Upper lobe of right lung (tissue), 1 donor: Measurements from ENCODE around the gene SND1. TPM values are rescaled to one million over a fixed set of nuclear protein-coding genes. Genes with fewer than 3 reads are reported as not detected.

Experiments
- ATAC-seq: fragments of 200-7000 bp; cut with Tn5 transposase; one replicate; pipeline ENCODE4 v1.9.1; 2020; ENCODE audit warnings: mild to moderate bottlenecking, moderate library complexity
- DNase-seq: peaks from one replicate; pipeline ENCODE4 v3.0.0-alpha.2; 2020
- H3K27ac ChIP-seq: fragments of 200-600 bp; one replicate; pipeline ENCODE4 v1.8.0; 2022
- H3K27me3 ChIP-seq: fragments of 200-600 bp; one replicate; pipeline ENCODE4 v1.8.0; 2022; ENCODE audit warnings: mild to moderate bottlenecking
- H3K36me3 ChIP-seq: fragments of 200-600 bp; one replicate; pipeline ENCODE4 v1.8.0; 2022
- H3K4me1 ChIP-seq: fragments of 200-600 bp; one replicate; pipeline ENCODE4 v1.8.0; 2022
- H3K4me3 ChIP-seq: fragments of 200-600 bp; one replicate; pipeline ENCODE4 v1.8.0; 2022; ENCODE audit warnings: mild to moderate bottlenecking
- H3K9me3 ChIP-seq: fragments of 200-600 bp; one replicate; pipeline ENCODE4 v1.8.0; 2022
- intact Hi-C: fragments of 100-400 bp; cut with DNase I; formaldehyde crosslinking; loops from one replicate; pipeline ENCODE4 v1.11.0; 2022
- total RNA-seq: library from RNA; stranded (reverse); fragmentation: NEBNext Ultra II Directional; extraction: Animal tissue kit (Norgen Biotek cat#: 25700); gene quantifications from one replicate; pipeline ENCODE4 v1.2.1, GENCODE V29; 2021
- TF ChIP-seq, protein P1 (sequence below): fragments of 200-600 bp; IDR thresholded peaks from one replicate; pipeline ENCODE4 v1.8.0; 2022; ENCODE audit warnings: antibody characterized with exemption
- donor health status: DM: no; HTN: yes; CAD: no; lungs with severe emphysema.

SND1 gene
- total RNA-seq, 1 donor from 2014 or later: 150 TPM

DNA sequence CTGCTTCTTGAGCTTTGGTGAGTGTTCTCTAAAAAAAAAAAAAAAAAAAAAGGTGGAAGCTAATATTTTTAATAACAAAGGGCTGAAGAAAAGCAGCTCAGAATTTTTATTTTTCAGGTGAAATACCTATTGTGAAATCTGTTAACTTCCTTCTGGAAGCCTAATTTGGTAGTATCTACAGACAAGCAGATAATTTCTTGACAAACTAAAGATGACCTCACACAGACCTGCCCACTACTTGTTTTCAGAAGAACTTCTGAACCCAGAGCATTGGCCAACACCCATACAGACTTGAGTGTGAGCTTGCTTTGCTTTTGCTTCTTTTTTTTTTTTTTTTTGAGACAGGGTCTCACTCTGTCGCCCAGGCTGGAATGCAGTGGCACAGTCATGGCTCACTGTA lies 348.1 kb downstream of the SND1 start:
- Histone ChIP-seq H3K9me3 (no peaks in the 10 kb centered on the region), H3K27me3 (no peaks in the 10 kb centered on the region), H3K4me3 (no peak overlapping the region), H3K4me1 (peaks cover 16% of the 10 kb centered on the region), H3K27ac (no peak overlapping the region), H3K36me3 (no peaks in the 10 kb centered on the region)
- TF ChIP-seq, protein P1, sequence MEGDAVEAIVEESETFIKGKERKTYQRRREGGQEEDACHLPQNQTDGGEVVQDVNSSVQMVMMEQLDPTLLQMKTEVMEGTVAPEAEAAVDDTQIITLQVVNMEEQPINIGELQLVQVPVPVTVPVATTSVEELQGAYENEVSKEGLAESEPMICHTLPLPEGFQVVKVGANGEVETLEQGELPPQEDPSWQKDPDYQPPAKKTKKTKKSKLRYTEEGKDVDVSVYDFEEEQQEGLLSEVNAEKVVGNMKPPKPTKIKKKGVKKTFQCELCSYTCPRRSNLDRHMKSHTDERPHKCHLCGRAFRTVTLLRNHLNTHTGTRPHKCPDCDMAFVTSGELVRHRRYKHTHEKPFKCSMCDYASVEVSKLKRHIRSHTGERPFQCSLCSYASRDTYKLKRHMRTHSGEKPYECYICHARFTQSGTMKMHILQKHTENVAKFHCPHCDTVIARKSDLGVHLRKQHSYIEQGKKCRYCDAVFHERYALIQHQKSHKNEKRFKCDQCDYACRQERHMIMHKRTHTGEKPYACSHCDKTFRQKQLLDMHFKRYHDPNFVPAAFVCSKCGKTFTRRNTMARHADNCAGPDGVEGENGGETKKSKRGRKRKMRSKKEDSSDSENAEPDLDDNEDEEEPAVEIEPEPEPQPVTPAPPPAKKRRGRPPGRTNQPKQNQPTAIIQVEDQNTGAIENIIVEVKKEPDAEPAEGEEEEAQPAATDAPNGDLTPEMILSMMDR: no peak
- intact Hi-C loops: no loop called here
- no peak for DNase-seq
- peak; percentile 59 for ATAC-seq

DNA sequence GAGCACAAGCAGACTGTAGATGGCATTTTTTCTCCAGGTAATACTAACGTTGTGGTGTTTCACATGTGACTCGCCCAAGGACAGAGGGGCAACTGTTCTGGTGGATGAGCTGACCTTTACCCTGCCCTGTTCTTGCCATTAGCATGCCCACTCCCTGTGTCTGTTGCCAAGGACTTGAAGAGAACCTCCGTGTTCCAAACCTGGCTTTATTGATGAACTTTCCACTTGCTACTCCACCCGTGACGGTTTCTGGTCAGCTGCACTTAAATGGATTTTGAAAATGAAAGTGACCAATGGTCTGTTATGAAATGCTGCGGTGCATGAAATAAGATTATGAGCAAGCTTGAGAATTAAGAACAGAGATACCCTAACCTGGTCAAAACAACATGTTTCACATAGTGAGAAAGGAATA lies 348.9 kb downstream of the SND1 start:
- intact Hi-C loops: no loop called here
- Histone ChIP-seq H3K4me1 (peaks cover 16% of the 10 kb centered on the region), H3K27me3 (no peaks in the 10 kb centered on the region), H3K27ac (no peak overlapping the region), H3K9me3 (no peaks in the 10 kb centered on the region), H3K36me3 (no peaks in the 10 kb centered on the region), H3K4me3 (no peak overlapping the region)
- no peak for ATAC-seq
- no peak for DNase-seq
- TF ChIP-seq, protein P1: no peak

DNA sequence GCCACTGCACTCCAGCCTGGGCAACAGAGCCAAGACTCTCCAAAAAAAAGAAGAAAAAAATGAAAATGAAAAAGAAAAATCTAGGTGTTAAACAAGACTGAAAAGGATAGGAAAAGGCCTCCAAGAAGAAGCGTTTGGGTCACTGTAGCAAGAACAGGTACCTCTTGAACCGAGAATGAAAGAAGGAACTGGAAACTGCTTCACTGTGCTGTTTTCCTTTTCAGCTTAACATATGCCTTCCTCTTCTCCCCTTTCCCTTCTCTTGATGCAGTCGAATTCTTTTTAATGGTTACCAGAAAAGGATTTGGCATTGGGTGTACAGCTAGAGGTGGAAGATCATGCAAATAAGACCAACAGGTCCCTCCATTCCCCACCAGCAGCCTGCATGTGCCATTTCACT lies 351.2 kb downstream of the SND1 start:
- TF ChIP-seq, protein P1: no peak
- Histone ChIP-seq H3K36me3 (no peaks in the 10 kb centered on the region), H3K27ac (no peak overlapping the region), H3K4me1 (peaks cover 9% of the 10 kb centered on the region), H3K9me3 (no peaks in the 10 kb centered on the region), H3K4me3 (no peak overlapping the region), H3K27me3 (no peaks in the 10 kb centered on the region)
- DNase-seq: no peak
- intact Hi-C loops: no loop called here
- ATAC-seq: no peak

DNA sequence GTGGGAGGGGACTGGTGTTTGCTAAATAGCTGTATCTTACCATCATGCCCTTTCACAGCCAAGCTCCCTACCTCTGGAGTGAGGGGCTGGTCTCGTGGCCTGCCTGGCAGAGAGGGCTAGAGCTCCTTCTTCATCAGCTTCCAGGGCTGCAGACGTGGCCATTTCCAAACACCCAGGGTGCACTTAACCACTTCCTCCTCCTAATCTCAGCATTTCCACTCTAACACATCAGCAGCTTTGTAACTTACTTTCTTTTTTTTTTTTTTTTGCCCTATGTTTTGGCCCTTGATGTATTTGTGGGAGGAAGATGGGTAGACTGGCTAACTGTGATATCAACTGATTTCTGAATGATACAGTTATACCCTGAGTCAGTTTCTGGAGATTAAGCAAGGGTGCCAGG lies 351.8 kb downstream of the SND1 start:
- Histone ChIP-seq H3K4me1 (peaks cover 9% of the 10 kb centered on the region), H3K4me3 (no peak overlapping the region), H3K27me3 (no peaks in the 10 kb centered on the region), H3K27ac (no peak overlapping the region), H3K9me3 (no peaks in the 10 kb centered on the region), H3K36me3 (no peaks in the 10 kb centered on the region)
- TF ChIP-seq, protein P1: no peak
- DNase-seq: no peak
- ATAC-seq: peak; percentile 58
- intact Hi-C loops: no loop called here

DNA sequence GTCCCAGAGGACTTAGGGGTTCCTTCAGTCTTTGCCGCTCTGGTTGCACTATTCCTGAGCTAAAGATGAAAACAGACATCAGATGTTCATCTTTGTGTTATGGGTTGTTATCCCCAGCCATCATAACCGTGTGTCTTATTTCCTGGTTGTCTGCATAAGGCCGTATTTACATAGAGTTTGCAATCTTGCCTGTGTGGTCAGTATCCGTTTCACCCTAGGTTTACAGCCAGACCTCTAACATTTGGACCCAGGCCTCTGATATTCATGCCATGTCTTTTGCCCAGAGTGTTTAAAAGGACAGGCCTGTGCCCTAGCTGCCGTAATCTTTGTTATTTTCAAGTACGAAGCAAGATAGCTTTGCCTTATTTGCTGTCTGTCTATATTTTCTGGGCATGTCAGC lies 352.6 kb downstream of the SND1 start:
- intact Hi-C loops: no loop called here
- DNase-seq: no peak
- ATAC-seq: no peak
- TF ChIP-seq, protein P1: no peak
- no peaks in the 10 kb centered on the region for H3K27me3 ChIP-seq
- H3K4me1 ChIP-seq: peaks cover 5% of the 10 kb centered on the region
- H3K4me3 ChIP-seq: no peak overlapping the region
- H3K36me3 ChIP-seq: no peaks in the 10 kb centered on the region
- no peaks in the 10 kb centered on the region for H3K9me3 ChIP-seq
- no peak overlapping the region for H3K27ac ChIP-seq

DNA sequence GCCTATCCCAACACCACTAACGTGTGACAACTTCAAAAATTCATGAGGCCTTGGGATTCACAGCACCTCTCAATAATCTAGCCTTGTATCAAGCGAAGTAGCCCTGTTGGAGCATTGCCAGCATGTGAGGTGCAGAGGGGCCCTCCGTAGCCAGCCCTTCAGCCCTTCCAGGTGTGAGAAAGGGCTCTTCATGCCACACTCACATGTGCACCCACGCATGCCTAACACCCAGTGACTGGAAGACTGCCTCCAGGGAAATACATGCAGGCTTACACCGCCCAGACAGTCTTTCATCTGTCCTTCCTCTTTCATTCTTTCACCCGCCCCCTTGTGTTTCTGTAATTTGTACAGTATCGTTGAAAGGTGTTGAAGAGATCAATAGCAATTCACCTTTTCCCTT lies 353.1 kb downstream of the SND1 start:
- ATAC-seq (no peak), DNase-seq (no peak)
- peaks cover 3% of the 10 kb centered on the region for H3K4me1 ChIP-seq
- H3K27ac ChIP-seq: no peak overlapping the region
- intact Hi-C loops: no loop called here
- no peaks in the 10 kb centered on the region for H3K36me3 ChIP-seq
- no peaks in the 10 kb centered on the region for H3K9me3 ChIP-seq
- no peak overlapping the region for H3K4me3 ChIP-seq
- TF ChIP-seq, protein P1: no peak
- no peaks in the 10 kb centered on the region for H3K27me3 ChIP-seq
